OCI-LY3 (cell line): Measurements from ENCODE around the gene MFRP.

Experiments used
- CTCF ChIP-seq: fragments of 200-600, 300-600 bp; sonication (generic); IDR thresholded peaks from 2 replicates; pipeline ENCODE4 v1.5.1; 2014; ENCODE audit warnings: antibody characterized with exemption, low read length, low read depth
- EZH2phosphoT487 ChIP-seq: fragments of 200-600 bp; shearing (Covaris generic); IDR thresholded peaks from 2 replicates; pipeline ENCODE4 v1.6.1; 2018; ENCODE audit warnings: antibody characterized with exemption, mixed run types, low read depth

- TF ChIP-seq CTCF (no peak), EZH2phosphoT487 (no peak)
Observed at GRCh38 chr11:119329320-119329719, 17.2 kb downstream of the MFRP start.
